T-helper 1 cell treated with Interleukin-12 subunit alpha and Interleukin-12 subunit beta and Interleukin-4 antibody, amounts not matched to agents 30 μg/mL and 1 μg/mL, for 36 hours (primary cell): ENCODE measurements around the gene CNFN.
A peak's percentile ranks its signal among the peaks of the same experiment; 100 is the strongest.

Experiments used
- H3K27ac Mint-ChIP-seq: one replicate; pipeline ENCODE4 v1.8.0; 2021; ENCODE audit warnings: mild to moderate bottlenecking, mixed read lengths
- H3K27me3 Mint-ChIP-seq: one replicate; pipeline ENCODE4 v1.8.0; 2021; ENCODE audit warnings: low read depth, mixed read lengths
- H3K36me3 Mint-ChIP-seq: one replicate; pipeline ENCODE4 v1.8.0; 2021; ENCODE audit warnings: low read depth, mixed read lengths
- H3K4me1 Mint-ChIP-seq: one replicate; pipeline ENCODE4 v1.8.0; 2021; ENCODE audit warnings: low read depth, mixed read lengths
- H3K4me3 Mint-ChIP-seq: one replicate; pipeline ENCODE4 v1.8.0; 2021; ENCODE audit warnings: mild to moderate bottlenecking, moderate library complexity, mixed read lengths
- H3K9me3 Mint-ChIP-seq: one replicate; pipeline ENCODE4 v1.8.0; 2021; ENCODE audit warnings: mixed read lengths

CNFN gene

GRCh38 chr19:42401365-42402303, 11.5 kb upstream of the CNFN start:
- H3K4me3 Mint-ChIP-seq: peak overlapping the region; percentile 67
- peaks cover 13% of the 10 kb centered on the region for H3K36me3 Mint-ChIP-seq
- no peaks in the 10 kb centered on the region for H3K9me3 Mint-ChIP-seq
- no peaks in the 10 kb centered on the region for H3K27me3 Mint-ChIP-seq
- H3K4me1 Mint-ChIP-seq: peaks cover 16% of the 10 kb centered on the region
- peak overlapping the region; percentile 20 for H3K27ac Mint-ChIP-seq

GRCh38 chr19:42400404-42400803, 10.3 kb upstream of the CNFN start:
- H3K36me3 Mint-ChIP-seq: peaks cover 9% of the 10 kb centered on the region
- no peak overlapping the region for H3K4me3 Mint-ChIP-seq
- no peak overlapping the region for H3K27ac Mint-ChIP-seq
- no peaks in the 10 kb centered on the region for H3K9me3 Mint-ChIP-seq
- H3K27me3 Mint-ChIP-seq: no peaks in the 10 kb centered on the region
- H3K4me1 Mint-ChIP-seq: peaks cover 21% of the 10 kb centered on the region

GRCh38 chr19:42397263-42398166, 7.4 kb upstream of the CNFN start:
- Mint-ChIP-seq H3K9me3 (no peaks in the 10 kb centered on the region), H3K27ac (peak overlapping the region; percentile 92), H3K36me3 (peaks cover 6% of the 10 kb centered on the region), H3K4me1 (peaks cover 21% of the 10 kb centered on the region), H3K27me3 (no peaks in the 10 kb centered on the region), H3K4me3 (peak overlapping the region; percentile 84)

- no peaks in the 10 kb centered on the region for H3K9me3 Mint-ChIP-seq
- peak overlapping the region; percentile 92 for H3K27ac Mint-ChIP-seq
These were observed 6.5 kb upstream of the CNFN start for GRCh38 chr19:42396381-42397262.

GRCh38 chr19:42394751-42395150, 4.7 kb upstream of the CNFN start:
- Mint-ChIP-seq H3K27ac (no peak overlapping the region), H3K9me3 (no peaks in the 10 kb centered on the region), H3K36me3 (no peaks in the 10 kb centered on the region), H3K27me3 (peaks cover 20% of the 10 kb centered on the region), H3K4me3 (no peak overlapping the region), H3K4me1 (peaks cover 16% of the 10 kb centered on the region)

More at GRCh38 chr19:42396381-42397262, 6.5 kb upstream of the CNFN start:
- Mint-ChIP-seq H3K27me3 (peaks cover 6% of the 10 kb centered on the region), H3K36me3 (peaks cover 6% of the 10 kb centered on the region), H3K4me1 (peaks cover 21% of the 10 kb centered on the region), H3K4me3 (peak overlapping the region; percentile 84)

GRCh38 chr19:42392165-42392564, 2.1 kb upstream of the CNFN start:
- Mint-ChIP-seq H3K9me3 (no peaks in the 10 kb centered on the region), H3K27me3 (peaks cover 29% of the 10 kb centered on the region), H3K36me3 (no peaks in the 10 kb centered on the region), H3K4me3 (no peak overlapping the region), H3K4me1 (peaks cover 8% of the 10 kb centered on the region), H3K27ac (no peak overlapping the region)

GRCh38 chr19:42388851-42389489, 1.1 kb downstream of the CNFN start:
- Mint-ChIP-seq H3K27me3 (peaks cover 36% of the 10 kb centered on the region), H3K9me3 (no peaks in the 10 kb centered on the region), H3K4me1 (peaks cover 5% of the 10 kb centered on the region), H3K4me3 (no peak overlapping the region), H3K36me3 (no peaks in the 10 kb centered on the region), H3K27ac (no peak overlapping the region)

GRCh38 chr19:42386974-42387707, 3.0 kb downstream of the CNFN start:
- peaks cover 5% of the 10 kb centered on the region for H3K4me1 Mint-ChIP-seq
- H3K4me3 Mint-ChIP-seq: peak overlapping the region; percentile 49
- H3K27me3 Mint-ChIP-seq: peaks cover 41% of the 10 kb centered on the region
- no peaks in the 10 kb centered on the region for H3K9me3 Mint-ChIP-seq
- H3K36me3 Mint-ChIP-seq: no peaks in the 10 kb centered on the region
- H3K27ac Mint-ChIP-seq: no peak overlapping the region

- Mint-ChIP-seq H3K4me3 (no peak overlapping the region), H3K4me1 (no peaks in the 10 kb centered on the region), H3K27ac (no peak overlapping the region), H3K9me3 (no peaks in the 10 kb centered on the region), H3K36me3 (no peaks in the 10 kb centered on the region), H3K27me3 (peaks cover 7% of the 10 kb centered on the region)
These were observed 9.9 kb downstream of the CNFN start for GRCh38 chr19:42380155-42380554.

GRCh38 chr19:42378225-42379215, 11.6 kb downstream of the CNFN start:
- Mint-ChIP-seq H3K36me3 (no peaks in the 10 kb centered on the region), H3K27me3 (peaks cover 7% of the 10 kb centered on the region), H3K27ac (no peak overlapping the region), H3K4me1 (no peaks in the 10 kb centered on the region), H3K4me3 (no peak overlapping the region), H3K9me3 (no peaks in the 10 kb centered on the region)

- no peaks in the 10 kb centered on the region for H3K36me3 Mint-ChIP-seq
- no peaks in the 10 kb centered on the region for H3K9me3 Mint-ChIP-seq
- no peak overlapping the region for H3K27ac Mint-ChIP-seq
- no peaks in the 10 kb centered on the region for H3K27me3 Mint-ChIP-seq
- no peak overlapping the region for H3K4me3 Mint-ChIP-seq
- no peaks in the 10 kb centered on the region for H3K4me1 Mint-ChIP-seq
These were observed 13.9 kb downstream of the CNFN start for GRCh38 chr19:42376177-42376555.

GRCh38 chr19:42375415-42376176, 14.5 kb downstream of the CNFN start:
- no peaks in the 10 kb centered on the region for H3K9me3 Mint-ChIP-seq
- H3K27ac Mint-ChIP-seq: no peak overlapping the region
- no peaks in the 10 kb centered on the region for H3K36me3 Mint-ChIP-seq
- no peak overlapping the region for H3K4me3 Mint-ChIP-seq
- no peaks in the 10 kb centered on the region for H3K4me1 Mint-ChIP-seq
- H3K27me3 Mint-ChIP-seq: no peaks in the 10 kb centered on the region
